ENCODE data around the gene TRAPPC2.

The TRAPPC2 gene

GRCh38 chrX:13702111-13702789 is 32.2 kb downstream of the TRAPPC2 start:
- no peak for TF ChIP-seq CTCF (IDR thresholded peaks at IDR 0.05)
- peaks cover 5% of the 10 kb centered on the region for H3K4me1 ChIP-seq
- H2AFZ ChIP-seq = no peak overlapping the region
- H3K4me2 ChIP-seq (ENCODE audit: low read length) = no peak overlapping the region
- no peaks in the 10 kb centered on the region for H3K36me3 ChIP-seq (ENCODE audit: control insufficient read depth, insufficient read depth, low read length)
- no peaks in the 10 kb centered on the region for H3K27me3 ChIP-seq (ENCODE audit: control insufficient read depth, insufficient read depth, low read length)
- no peak overlapping the region for H3K27ac ChIP-seq
- no peak overlapping the region for H3K9ac ChIP-seq
- H3K9me3 ChIP-seq (ENCODE audit: control insufficient read depth, low read length) = no peaks in the 10 kb centered on the region
- H3K4me3 ChIP-seq (ENCODE audit: low read depth, low read length) = no peak overlapping the region
- H3K79me2 ChIP-seq = peaks cover 17% of the 10 kb centered on the region

- H3K27ac ChIP-seq = no peak overlapping the region
- H3K36me3 ChIP-seq (ENCODE audit: control insufficient read depth, insufficient read depth, low read length) = no peaks in the 10 kb centered on the region
- H3K4me2 ChIP-seq (ENCODE audit: low read length) = no peak overlapping the region
- H2AFZ ChIP-seq = no peak overlapping the region
- no peak overlapping the region for H3K9ac ChIP-seq
- no peaks in the 10 kb centered on the region for H3K9me3 ChIP-seq (ENCODE audit: control insufficient read depth, low read length)
- no peak for TF ChIP-seq CTCF (IDR thresholded peaks at IDR 0.05)
- peaks cover 7% of the 10 kb centered on the region for H3K4me1 ChIP-seq
- H3K27me3 ChIP-seq (ENCODE audit: control insufficient read depth, insufficient read depth, low read length) = no peaks in the 10 kb centered on the region
- H3K4me3 ChIP-seq (ENCODE audit: low read depth, low read length) = no peak overlapping the region
- H3K79me2 ChIP-seq = peaks cover 25% of the 10 kb centered on the region
Observed at GRCh38 chrX:13700380-13700779, 34.0 kb downstream of the TRAPPC2 start.

- H3K27ac ChIP-seq = no peak overlapping the region
- H2AFZ ChIP-seq = no peak overlapping the region
- peaks cover 7% of the 10 kb centered on the region for H3K4me1 ChIP-seq
- H3K36me3 ChIP-seq (ENCODE audit: control insufficient read depth, insufficient read depth, low read length) = no peaks in the 10 kb centered on the region
- H3K4me3 ChIP-seq (ENCODE audit: low read depth, low read length) = no peak overlapping the region
- TF ChIP-seq CTCF (IDR thresholded peaks at IDR 0.05) = no peak
- no peak overlapping the region for H3K9ac ChIP-seq
- H3K79me2 ChIP-seq = peaks cover 34% of the 10 kb centered on the region
- H3K9me3 ChIP-seq (ENCODE audit: control insufficient read depth, low read length) = no peaks in the 10 kb centered on the region
- H3K27me3 ChIP-seq (ENCODE audit: control insufficient read depth, insufficient read depth, low read length) = no peaks in the 10 kb centered on the region
- H3K4me2 ChIP-seq (ENCODE audit: low read length) = no peak overlapping the region
Observed at GRCh38 chrX:13699183-13699826, 35.1 kb downstream of the TRAPPC2 start.

- Histone ChIP-seq H3K27me3 (ENCODE audit: control insufficient read depth, insufficient read depth, low read length) (no peaks in the 10 kb centered on the region), H3K9me3 (ENCODE audit: control insufficient read depth, low read length) (no peaks in the 10 kb centered on the region), H3K9ac (no peak overlapping the region), H3K79me2 (peaks cover 34% of the 10 kb centered on the region), H3K27ac (no peak overlapping the region), H3K4me3 (ENCODE audit: low read depth, low read length) (no peak overlapping the region), H3K36me3 (ENCODE audit: control insufficient read depth, insufficient read depth, low read length) (no peaks in the 10 kb centered on the region), H3K4me2 (ENCODE audit: low read length) (no peak overlapping the region), H2AFZ (no peak overlapping the region), H3K4me1 (peaks cover 7% of the 10 kb centered on the region)
- no peak for TF ChIP-seq CTCF (IDR thresholded peaks at IDR 0.05)
Observed at GRCh38 chrX:13698432-13698831, 36.0 kb downstream of the TRAPPC2 start.

- H3K9me3 ChIP-seq (ENCODE audit: control insufficient read depth, low read length) = no peaks in the 10 kb centered on the region
- H3K79me2 ChIP-seq = peaks cover 36% of the 10 kb centered on the region
- H3K4me3 ChIP-seq (ENCODE audit: low read depth, low read length) = no peak overlapping the region
- TF ChIP-seq CTCF (IDR thresholded peaks at IDR 0.05) = no peak
- H3K4me1 ChIP-seq = peaks cover 7% of the 10 kb centered on the region
- H3K27ac ChIP-seq = no peak overlapping the region
- no peak overlapping the region for H3K4me2 ChIP-seq (ENCODE audit: low read length)
- no peaks in the 10 kb centered on the region for H3K36me3 ChIP-seq (ENCODE audit: control insufficient read depth, insufficient read depth, low read length)
- H3K27me3 ChIP-seq (ENCODE audit: control insufficient read depth, insufficient read depth, low read length) = no peaks in the 10 kb centered on the region
- H2AFZ ChIP-seq = no peak overlapping the region
- H3K9ac ChIP-seq = no peak overlapping the region
Observed at GRCh38 chrX:13697976-13698375, 36.4 kb downstream of the TRAPPC2 start.

Measured in parathyroid adenoma (tissue), 2 donors.